Mesendoderm (in vitro differentiated cells): ENCODE data around the gene ARID5B.

ENCODE experiments used
- DNase-seq: peaks from one replicate; pipeline ENCODE4 v3.0.0; 2013
- H2AK5ac ChIP-seq: 2 replicates; pipeline ENCODE4 v1.6.1; 2013; ENCODE audit warnings: low read length, inconsistent platforms
- H2BK120ac ChIP-seq: 2 replicates; pipeline ENCODE4 v1.6.1; 2013; ENCODE audit warnings: low read depth, mild to moderate bottlenecking, low read length, moderate library complexity, mixed read lengths
- H2BK15ac ChIP-seq: replicated peaks from 2 replicates; pipeline ENCODE4 v1.6.1; 2013; ENCODE audit warnings: low read depth, mild to moderate bottlenecking, moderate library complexity
- H2BK5ac ChIP-seq: 2 replicates; pipeline ENCODE4 v1.6.1; 2013; ENCODE audit warnings: low read length, inconsistent platforms
- H3K18ac ChIP-seq: 2 replicates; pipeline ENCODE4 v1.6.1; 2013; ENCODE audit warnings: mild to moderate bottlenecking, low read length, mixed read lengths
- H3K23ac ChIP-seq: one replicate; pipeline ENCODE4 v1.6.1; 2013; ENCODE audit warnings: low read length
- H3K27ac ChIP-seq: 2 replicates; pipeline ENCODE4 v1.5.1; 2013; ENCODE audit warnings: low read depth, mild to moderate bottlenecking, inconsistent platforms, low read length, moderate library complexity
- H3K27me3 ChIP-seq: 2 replicates; pipeline ENCODE4 v1.6.1; 2013; ENCODE audit warnings: low read length, control low read depth, mild to moderate bottlenecking, inconsistent platforms; ENCODE audit not compliant: insufficient read depth, poor library complexity
- H3K36me3 ChIP-seq: 2 replicates; pipeline ENCODE4 v1.6.1; 2013; ENCODE audit warnings: low read length, inconsistent platforms; ENCODE audit not compliant: control insufficient read depth, insufficient read depth
- H3K4ac ChIP-seq: one replicate; pipeline ENCODE4 v1.6.1; 2013; ENCODE audit warnings: low read depth, mild to moderate bottlenecking, low read length, moderate library complexity
- H3K4me1 ChIP-seq: 2 replicates; pipeline ENCODE4 v1.6.1; 2013; ENCODE audit warnings: low read depth, low read length, inconsistent platforms; ENCODE audit not compliant: control insufficient read depth
- H3K4me2 ChIP-seq: 2 replicates; pipeline ENCODE4 v1.6.1; 2013; ENCODE audit warnings: low read length
- H3K4me3 ChIP-seq: 2 replicates; pipeline ENCODE4 v1.5.1; 2013; ENCODE audit warnings: mild to moderate bottlenecking, low read length
- H3K56ac ChIP-seq: one replicate; pipeline ENCODE4 v1.6.1; 2013; ENCODE audit warnings: low read length
- H3K79me1 ChIP-seq: 2 replicates; pipeline ENCODE4 v1.6.1; 2013; ENCODE audit warnings: low read length, inconsistent platforms
- H3K79me2 ChIP-seq: 2 replicates; pipeline ENCODE4 v1.6.1; 2013; ENCODE audit warnings: mild to moderate bottlenecking, low read length; ENCODE audit not compliant: control insufficient read depth, insufficient read depth
- H3K9ac ChIP-seq: 2 replicates; pipeline ENCODE4 v1.6.1; 2013; ENCODE audit warnings: low read length, inconsistent platforms
- H4K5ac ChIP-seq: one replicate; pipeline ENCODE4 v1.6.1; 2013; ENCODE audit warnings: low read length
- H4K8ac ChIP-seq: one replicate; pipeline ENCODE4 v1.6.1; 2013; ENCODE audit warnings: low read depth, mild to moderate bottlenecking, control low read depth, low read length, moderate library complexity
- WGBS: extraction: QIAGEN DNeasy Blood & Tissue Kit; methylation state at CpG from one replicate; pipeline ENCODE4 v1.1.7; 2013; ENCODE audit warnings: low lambda C conversion rate, missing lambda C conversion rate; ENCODE audit not compliant: insufficient coverage; ENCODE audit errors: extremely low coverage; 5-methylcytosine and 5-hydroxymethylcytosine counted together

Gene ARID5B

DNA sequence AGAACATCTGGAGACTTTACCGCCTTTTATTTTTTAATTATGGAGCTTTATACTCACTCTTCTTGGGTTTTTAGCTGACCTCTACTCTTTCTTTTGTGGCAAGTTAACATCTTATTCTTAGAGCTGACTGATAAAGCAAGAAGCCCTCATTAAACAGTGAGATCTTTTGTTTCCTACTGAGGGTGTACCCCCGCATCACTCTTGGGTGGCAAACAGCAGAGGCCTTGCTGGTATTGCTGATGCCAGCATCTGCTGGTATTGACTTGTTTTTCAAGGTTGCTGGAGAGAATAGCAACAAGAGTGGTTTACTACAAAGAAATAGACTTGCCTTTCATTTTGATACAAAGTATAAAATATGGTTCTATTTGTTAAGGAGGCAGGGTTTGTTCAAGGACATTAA is 154.7 kb downstream of the ARID5B start:
- Histone ChIP-seq H2BK5ac (no peak overlapping the region), H3K23ac (no peak overlapping the region), H3K79me2 (no peaks in the 10 kb centered on the region), H3K9ac (no peak overlapping the region), H3K79me1 (no peaks in the 10 kb centered on the region), H3K56ac (no peak overlapping the region), H2AK5ac (no peak overlapping the region), H3K18ac (no peak overlapping the region), H3K4me2 (no peak overlapping the region), H3K4me1 (no peaks in the 10 kb centered on the region), H3K4me3 (no peak overlapping the region), H3K27me3 (no peaks in the 10 kb centered on the region), H2BK15ac (no peak overlapping the region), H4K5ac (no peak overlapping the region), H3K27ac (no peak overlapping the region), H4K8ac (no peak overlapping the region), H3K36me3 (no peaks in the 10 kb centered on the region), H2BK120ac (no peak overlapping the region), H3K4ac (no peak overlapping the region)
- DNase-seq, result no peak
- WGBS, result no CpG with 5 or more reads among the region's 2 CpGs

DNA sequence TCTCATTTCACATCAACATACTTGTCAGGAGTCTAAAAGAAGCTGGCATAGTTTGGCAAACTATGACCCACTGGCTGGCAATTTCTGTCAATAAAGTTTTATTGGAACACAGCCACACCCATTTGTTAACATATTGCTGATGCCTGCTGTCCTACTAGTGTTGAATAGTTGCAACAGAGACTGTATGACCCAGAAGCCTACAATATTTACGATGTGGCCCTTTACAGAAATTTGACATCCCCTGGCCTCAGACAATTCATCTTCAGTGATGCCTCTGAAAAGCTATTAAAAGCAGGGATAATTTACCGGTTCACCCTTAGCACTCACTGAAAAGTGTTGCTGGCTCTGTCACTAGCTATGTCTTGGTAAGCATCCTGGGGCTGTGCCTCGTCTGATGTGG is 155.2 kb downstream of the ARID5B start:
- Histone ChIP-seq H3K4ac (no peak overlapping the region), H4K5ac (no peak overlapping the region), H2BK5ac (no peak overlapping the region), H2BK120ac (no peak overlapping the region), H2AK5ac (no peak overlapping the region), H3K4me1 (no peaks in the 10 kb centered on the region), H3K9ac (no peak overlapping the region), H3K79me1 (no peaks in the 10 kb centered on the region), H3K56ac (no peak overlapping the region), H3K4me2 (no peak overlapping the region), H3K27ac (no peak overlapping the region), H2BK15ac (no peak overlapping the region), H3K23ac (no peak overlapping the region), H3K4me3 (no peak overlapping the region), H3K36me3 (no peaks in the 10 kb centered on the region), H3K79me2 (no peaks in the 10 kb centered on the region), H3K27me3 (no peaks in the 10 kb centered on the region), H4K8ac (no peak overlapping the region), H3K18ac (no peak overlapping the region)
- no CpG with 5 or more reads among the region's 3 CpGs for WGBS
- no peak for DNase-seq

DNA sequence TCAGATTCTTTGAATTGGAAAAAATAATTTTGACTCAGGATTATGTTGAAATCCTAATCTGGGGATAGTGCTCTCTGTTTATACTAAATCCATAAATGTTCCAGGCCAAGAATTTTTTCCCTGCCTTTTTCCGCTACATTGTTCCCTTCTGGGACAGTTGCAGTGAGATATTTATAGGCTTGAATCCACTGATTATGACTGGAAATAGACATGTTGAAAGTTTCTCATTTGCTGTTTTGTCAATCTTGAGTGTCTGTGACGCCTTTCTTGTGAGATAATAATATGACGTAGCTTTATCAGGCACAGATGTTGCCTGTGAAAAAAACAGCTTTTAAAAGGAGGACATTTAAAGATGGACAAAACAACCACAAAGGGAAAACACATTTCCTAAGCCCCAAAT is 155.9 kb downstream of the ARID5B start:
- Histone ChIP-seq H3K36me3 (no peaks in the 10 kb centered on the region), H3K27ac (no peak overlapping the region), H3K79me2 (no peaks in the 10 kb centered on the region)

DNA sequence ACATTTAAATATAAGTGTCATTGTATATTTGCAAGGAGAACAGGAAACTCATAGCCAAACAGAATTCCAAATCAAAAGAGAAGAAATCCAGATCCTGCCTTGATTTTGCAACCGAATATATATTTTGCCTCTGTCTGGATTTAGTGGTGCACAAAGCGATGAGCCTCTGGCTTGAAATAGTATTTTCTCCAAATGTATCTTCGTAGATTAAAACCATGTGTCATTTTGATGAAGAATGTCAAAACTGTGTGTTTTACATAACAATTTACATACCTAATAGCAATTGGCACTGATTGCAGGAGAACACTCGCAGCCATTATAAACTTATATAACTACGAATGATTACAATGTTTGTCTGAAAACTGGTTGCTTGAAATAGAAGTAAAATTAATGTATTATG is 156.4 kb downstream of the ARID5B start:
- Histone ChIP-seq H4K5ac (no peak overlapping the region), H3K4me3 (no peak overlapping the region), H2BK5ac (no peak overlapping the region), H3K23ac (no peak overlapping the region), H3K27me3 (no peaks in the 10 kb centered on the region), H3K79me1 (no peaks in the 10 kb centered on the region), H3K4ac (no peak overlapping the region), H3K27ac (no peak overlapping the region), H3K79me2 (no peaks in the 10 kb centered on the region), H2BK120ac (no peak overlapping the region), H3K18ac (no peak overlapping the region), H2AK5ac (no peak overlapping the region), H4K8ac (no peak overlapping the region), H3K36me3 (no peaks in the 10 kb centered on the region), H3K4me1 (no peaks in the 10 kb centered on the region), H3K9ac (no peak overlapping the region), H3K4me2 (no peak overlapping the region), H2BK15ac (no peak overlapping the region), H3K56ac (no peak overlapping the region)
- WGBS, result no CpG with 5 or more reads among the region's 5 CpGs
- no peak for DNase-seq

More for the DNA sequence above, 155.9 kb downstream of the ARID5B start:
- H3K18ac ChIP-seq, result no peak overlapping the region
- no peak overlapping the region for H2BK120ac ChIP-seq
- no peak overlapping the region for H4K5ac ChIP-seq
- H3K27me3 ChIP-seq, result no peaks in the 10 kb centered on the region
- H3K9ac ChIP-seq, result no peak overlapping the region
- H3K4ac ChIP-seq, result no peak overlapping the region
- no peak overlapping the region for H3K4me3 ChIP-seq
- DNase-seq, result no peak
- H3K23ac ChIP-seq, result no peak overlapping the region
- H2AK5ac ChIP-seq, result no peak overlapping the region
- H3K56ac ChIP-seq, result no peak overlapping the region
- no peak overlapping the region for H2BK5ac ChIP-seq
- H3K4me1 ChIP-seq, result no peaks in the 10 kb centered on the region
- no peak overlapping the region for H2BK15ac ChIP-seq
- H3K4me2 ChIP-seq, result no peak overlapping the region
- WGBS, result no CpG with 5 or more reads among the region's 3 CpGs
- no peaks in the 10 kb centered on the region for H3K79me1 ChIP-seq
- H4K8ac ChIP-seq, result no peak overlapping the region

DNA sequence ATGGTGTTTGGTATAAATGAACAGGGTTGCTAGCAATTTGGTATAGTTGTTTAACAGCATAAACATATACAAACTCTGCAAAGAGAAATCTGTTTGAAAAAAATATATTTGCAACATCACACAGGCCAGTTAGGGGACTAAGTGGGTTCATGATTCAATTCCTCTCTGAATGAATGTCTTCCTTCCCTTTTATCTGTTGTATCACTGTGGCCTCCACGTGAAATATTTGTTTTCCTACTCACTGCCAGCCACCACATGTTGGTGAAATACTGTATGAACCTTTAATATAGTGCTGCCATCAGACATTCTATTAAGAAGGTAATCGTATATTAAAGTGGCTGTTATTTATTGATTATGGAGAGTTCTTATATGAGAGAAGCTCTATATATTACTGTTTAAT is 157.0 kb downstream of the ARID5B start:
- DNase-seq, result no peak
- Histone ChIP-seq H3K4ac (no peak overlapping the region), H2BK15ac (no peak overlapping the region), H3K4me3 (no peak overlapping the region), H3K27me3 (no peaks in the 10 kb centered on the region), H4K5ac (no peak overlapping the region), H4K8ac (no peak overlapping the region), H3K18ac (no peak overlapping the region), H3K79me1 (no peaks in the 10 kb centered on the region), H3K36me3 (no peaks in the 10 kb centered on the region), H3K79me2 (no peaks in the 10 kb centered on the region), H2BK5ac (no peak overlapping the region), H3K56ac (no peak overlapping the region), H3K9ac (no peak overlapping the region), H3K27ac (no peak overlapping the region), H3K23ac (no peak overlapping the region), H2AK5ac (no peak overlapping the region), H3K4me1 (no peaks in the 10 kb centered on the region), H2BK120ac (no peak overlapping the region), H3K4me2 (no peak overlapping the region)
- WGBS, result no CpG with 5 or more reads among the region's 2 CpGs

DNA sequence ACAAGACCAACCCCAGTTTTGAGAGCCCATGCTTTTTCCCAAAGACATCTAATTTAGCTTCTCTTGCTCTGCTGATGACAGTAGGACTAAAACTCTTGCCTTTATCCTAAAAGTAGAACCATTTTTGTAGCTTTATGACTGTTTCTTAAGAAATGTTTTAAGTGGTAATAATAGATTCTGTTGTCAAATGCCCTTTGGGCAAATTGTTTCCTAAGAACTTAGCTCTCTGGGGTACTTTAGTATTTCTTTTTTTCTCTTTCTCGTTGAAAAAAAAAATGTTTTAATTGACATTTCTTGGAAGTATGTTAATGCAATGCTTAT is 157.4 kb downstream of the ARID5B start:
- WGBS, result no CpG with 5 or more reads among the region's 1 CpG
- H3K23ac ChIP-seq, result no peak overlapping the region
- H3K36me3 ChIP-seq, result no peaks in the 10 kb centered on the region
- H3K56ac ChIP-seq, result no peak overlapping the region
- H3K9ac ChIP-seq, result no peak overlapping the region
- no peak overlapping the region for H3K18ac ChIP-seq
- no peak overlapping the region for H3K4me2 ChIP-seq
- H2BK15ac ChIP-seq, result no peak overlapping the region
- H3K79me2 ChIP-seq, result no peaks in the 10 kb centered on the region
- H3K4ac ChIP-seq, result no peak overlapping the region
- H3K4me1 ChIP-seq, result no peaks in the 10 kb centered on the region
- no peaks in the 10 kb centered on the region for H3K27me3 ChIP-seq
- no peak overlapping the region for H3K4me3 ChIP-seq
- H4K8ac ChIP-seq, result no peak overlapping the region
- H3K79me1 ChIP-seq, result no peaks in the 10 kb centered on the region
- H2AK5ac ChIP-seq, result no peak overlapping the region
- H2BK5ac ChIP-seq, result no peak overlapping the region
- H4K5ac ChIP-seq, result no peak overlapping the region
- no peak for DNase-seq
- no peak overlapping the region for H2BK120ac ChIP-seq
- no peak overlapping the region for H3K27ac ChIP-seq
